Stimulated activated CD8-positive, alpha-beta memory T cell treated with anti-CD3 and anti-CD28 coated beads, Interleukin-12 subunit alpha, Interleukin-12 subunit beta, amount 100 ng/mL, for 24 hours (primary cell): Measurements from ENCODE around the gene TJAP1.
A peak's percentile ranks its signal among the peaks of the same experiment; 100 is the strongest.

Experiments used
- DNase-seq: peaks from one replicate; pipeline ENCODE4 v3.0.0-alpha.2; 2020; ENCODE audit errors: extremely low read depth

Gene TJAP1

DNA sequence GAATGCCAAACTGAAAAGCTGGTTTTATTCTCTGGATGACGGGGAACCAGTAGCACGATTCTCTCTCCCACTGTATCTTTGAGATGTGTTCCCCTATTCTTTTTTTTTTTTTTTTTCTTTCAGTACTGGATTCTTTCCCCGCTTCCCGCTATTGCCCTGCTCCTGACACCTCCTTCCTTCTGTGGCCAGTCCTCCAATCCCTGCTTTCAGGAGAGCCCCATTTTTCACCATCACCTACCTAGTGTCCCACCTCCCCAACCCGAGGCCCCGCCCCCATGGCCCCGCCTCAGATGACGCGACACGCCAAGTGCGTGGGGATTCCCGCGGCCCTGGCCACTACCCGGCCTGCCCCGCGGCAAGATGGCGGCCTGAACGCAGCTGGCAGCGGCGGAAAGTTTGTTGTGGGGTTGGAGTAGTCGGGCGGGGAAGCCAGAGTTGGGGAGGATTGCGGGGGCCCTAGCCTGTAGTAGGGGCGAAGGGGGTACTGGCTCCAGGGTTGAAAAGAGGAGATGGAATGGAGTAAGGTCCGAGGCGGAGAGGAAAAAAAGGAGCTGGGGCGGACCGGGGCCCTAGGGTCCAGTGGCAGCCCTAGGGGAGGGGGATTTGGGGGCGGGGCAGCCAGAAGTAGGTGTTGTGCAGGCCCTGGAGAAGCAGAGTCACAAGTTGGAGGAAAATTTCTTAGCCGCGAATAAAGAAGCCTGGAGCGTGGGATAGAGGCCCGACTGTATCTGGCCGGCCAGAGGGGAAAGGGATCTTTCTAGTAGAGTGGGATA lies at the start of gene TJAP1:
Gene TJAP1, plus strand, starts transcription at position 336 of the 773 bp plus-strand sequence. CDS start 21,432 bp downstream, outside the sequence.
- peak; percentile 93 for DNase-seq

GRCh38 chr6:43428112-43428570 lies 49.2 kb upstream of the TJAP1 start:
- no peak for DNase-seq

DNA sequence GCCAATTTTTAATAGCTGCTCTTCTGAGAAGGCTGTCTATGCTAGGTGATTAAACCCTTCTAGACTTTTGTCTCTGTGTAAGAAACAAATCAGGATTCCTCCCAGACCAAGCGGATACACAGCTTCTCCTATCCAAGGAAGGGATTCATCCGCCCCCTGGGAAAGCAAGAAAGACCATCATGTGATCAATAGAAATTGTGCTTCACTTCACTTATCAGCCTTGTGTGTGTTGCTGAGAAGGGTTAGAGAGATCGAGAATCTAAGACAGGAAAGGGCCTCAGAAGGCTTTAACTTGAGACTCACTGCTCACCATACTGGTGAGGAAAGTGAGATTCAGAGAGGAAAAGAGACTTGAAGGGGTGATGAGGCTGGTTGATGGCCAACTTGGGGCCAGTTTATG lies 48.5 kb upstream of the TJAP1 start:
- DNase-seq: no peak

GRCh38 chr6:43432009-43432945 lies 45.1 kb upstream of the TJAP1 start:
- no peak for DNase-seq

DNA sequence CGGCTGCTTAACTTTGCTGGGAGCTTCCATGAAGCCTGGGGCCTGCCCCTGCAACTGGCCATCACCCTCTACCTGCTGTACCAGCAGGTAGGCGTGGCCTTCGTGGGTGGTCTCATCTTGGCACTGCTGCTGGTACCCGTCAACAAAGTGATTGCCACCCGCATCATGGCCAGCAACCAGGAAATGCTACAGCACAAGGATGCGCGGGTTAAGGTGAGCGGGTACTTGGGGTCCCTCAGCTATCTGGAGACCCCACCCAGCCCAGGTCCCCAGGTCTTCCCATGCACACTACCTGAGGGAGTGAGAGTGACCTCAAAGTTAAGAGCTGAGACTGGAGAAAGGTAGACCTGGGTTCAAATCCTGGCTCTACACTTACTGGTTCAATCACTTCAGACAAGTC lies 44.2 kb upstream of the TJAP1 start:
- DNase-seq: no peak

GRCh38 chr6:43434001-43434840 lies 43.1 kb upstream of the TJAP1 start:
- DNase-seq: no peak

DNA sequence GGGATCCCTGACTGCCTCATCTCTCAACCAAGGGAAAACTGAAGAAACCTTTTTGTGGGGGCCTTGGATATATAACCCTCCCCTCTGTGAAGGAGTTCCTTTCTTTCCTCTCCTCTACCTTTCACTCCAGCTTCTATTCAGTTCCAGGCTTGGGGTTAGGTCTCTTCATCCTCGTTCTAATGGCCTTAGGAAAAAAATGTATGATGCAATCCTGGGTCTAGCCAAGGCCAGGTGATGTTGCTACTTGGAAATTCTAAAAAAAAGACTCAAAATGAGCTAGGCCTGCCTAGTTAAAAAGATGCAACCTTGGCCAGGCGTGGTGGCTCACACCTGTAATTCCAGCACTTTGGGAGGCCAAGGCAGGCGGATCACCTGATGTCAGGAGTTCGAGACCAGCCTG lies 42.4 kb upstream of the TJAP1 start:
- DNase-seq: no peak

DNA sequence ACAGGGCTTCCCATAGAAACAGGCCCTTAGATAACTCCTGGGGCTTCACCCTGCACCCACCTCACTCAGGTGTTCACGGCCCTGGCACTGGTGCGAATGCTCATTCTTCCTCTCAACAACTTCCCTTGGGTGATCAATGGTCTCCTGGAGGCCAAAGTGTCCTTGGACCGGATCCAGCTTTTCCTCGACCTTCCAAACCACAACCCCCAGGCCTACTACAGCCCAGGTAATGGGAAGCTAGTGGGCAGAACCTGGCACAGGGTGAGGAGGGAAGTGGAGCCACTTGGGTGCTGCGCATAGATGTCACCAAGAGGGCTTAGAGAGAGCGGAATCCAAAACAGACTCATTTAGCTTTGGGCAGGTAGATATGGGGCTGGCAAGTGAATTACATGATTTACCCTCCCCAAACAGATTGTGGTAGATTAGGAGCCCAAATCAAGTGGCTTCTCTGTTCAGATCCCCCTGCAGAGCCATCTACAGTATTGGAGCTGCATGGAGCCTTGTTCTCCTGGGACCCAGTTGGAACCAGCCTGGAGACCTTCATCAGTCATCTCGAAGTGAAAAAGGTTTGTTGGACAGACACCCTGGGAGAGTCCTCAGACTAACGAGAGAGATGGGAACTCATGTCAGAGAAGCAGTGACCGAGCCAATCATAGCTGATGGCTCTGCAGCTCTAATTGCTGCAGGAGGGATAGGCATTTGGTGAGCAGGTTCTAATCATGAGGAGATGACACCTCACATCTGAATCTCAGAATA lies 41.5 kb upstream of the TJAP1 start:
- no peak for DNase-seq

- DNase-seq: no peak
Measured at GRCh38 chr6:43436577-43437282, 40.6 kb upstream of the TJAP1 start.

- no peak for DNase-seq
Measured at GRCh38 chr6:43437700-43438099, 39.7 kb upstream of the TJAP1 start.

- DNase-seq: no peak
Measured at GRCh38 chr6:43442935-43443334, 34.4 kb upstream of the TJAP1 start.

GRCh38 chr6:43444036-43444435 lies 33.3 kb upstream of the TJAP1 start:
- no peak for DNase-seq

DNA sequence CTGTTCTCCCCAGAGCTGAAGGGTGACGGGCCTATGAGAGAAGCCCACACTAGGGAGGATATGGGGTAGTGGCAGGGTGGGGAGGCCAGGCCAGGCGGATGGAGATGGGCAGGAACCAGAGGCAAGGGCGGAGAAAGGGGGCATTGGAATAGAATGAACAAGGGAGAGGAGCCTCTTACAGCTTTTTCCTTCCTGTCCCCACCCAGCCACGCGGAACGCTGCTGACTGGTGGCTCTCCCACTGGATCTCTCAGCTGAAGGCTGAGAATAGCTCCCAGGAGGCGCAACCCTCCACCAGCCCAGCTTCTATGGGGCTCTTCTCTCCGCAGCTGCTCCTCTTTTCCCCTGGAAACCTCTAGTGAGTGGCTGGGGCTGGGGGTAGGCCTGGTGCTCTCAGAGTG lies 32.8 kb upstream of the TJAP1 start:
- DNase-seq: no peak

DNA sequence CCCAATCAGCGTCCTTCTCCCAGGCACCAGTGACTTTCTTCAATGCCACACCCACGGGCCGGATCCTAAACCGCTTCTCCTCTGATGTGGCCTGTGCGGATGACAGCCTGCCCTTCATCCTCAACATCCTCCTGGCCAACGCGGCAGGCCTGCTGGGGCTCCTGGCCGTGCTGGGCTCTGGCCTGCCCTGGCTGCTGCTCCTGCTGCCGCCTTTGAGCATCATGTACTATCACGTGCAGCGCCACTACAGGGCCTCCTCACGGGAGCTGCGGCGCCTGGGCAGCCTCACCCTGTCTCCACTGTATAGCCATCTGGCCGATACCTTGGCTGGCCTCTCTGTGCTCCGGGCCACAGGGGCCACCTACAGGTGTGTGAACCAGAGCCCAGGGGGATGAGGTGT lies 31.8 kb upstream of the TJAP1 start:
- no peak for DNase-seq

DNA sequence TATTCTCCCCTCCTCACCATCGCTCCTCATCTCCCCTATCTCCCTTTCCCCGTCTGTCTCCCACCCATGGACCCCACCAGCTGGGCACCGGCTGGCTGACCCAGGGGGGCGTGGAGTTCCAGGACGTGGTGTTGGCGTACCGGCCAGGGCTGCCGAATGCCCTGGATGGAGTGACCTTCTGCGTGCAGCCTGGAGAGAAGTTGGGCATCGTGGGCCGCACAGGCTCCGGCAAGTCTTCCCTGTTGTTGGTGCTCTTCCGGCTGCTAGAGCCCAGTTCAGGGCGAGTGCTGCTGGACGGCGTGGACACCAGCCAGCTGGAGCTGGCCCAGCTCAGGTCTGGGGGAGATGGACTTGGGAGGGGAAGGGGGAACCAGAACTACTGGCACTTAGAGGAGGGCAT lies 29.8 kb upstream of the TJAP1 start:
- no peak for DNase-seq

- no peak for DNase-seq
Measured at GRCh38 chr6:43448916-43449315, 28.5 kb upstream of the TJAP1 start.

GRCh38 chr6:43450699-43451131 lies 26.7 kb upstream of the TJAP1 start:
- DNase-seq: no peak

DNA sequence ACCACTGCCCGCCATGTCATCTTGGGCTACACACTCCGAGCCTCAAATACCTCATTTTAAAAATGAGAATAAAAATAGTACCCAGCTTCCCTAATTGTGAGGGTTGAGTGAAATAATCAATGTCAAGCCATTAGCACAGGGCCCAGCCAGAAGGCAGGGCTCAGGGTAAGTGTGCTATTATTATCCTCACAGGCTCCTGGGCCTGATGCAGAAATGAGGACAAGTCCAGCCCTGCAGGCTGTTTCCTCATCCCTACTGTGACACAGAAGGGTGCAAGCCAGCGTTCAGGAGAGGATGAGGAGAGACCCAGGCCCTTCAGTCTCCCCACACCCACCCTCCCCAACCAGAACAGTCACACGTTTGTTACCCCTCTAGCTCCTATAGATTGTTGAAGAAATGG lies 26.0 kb upstream of the TJAP1 start:
- DNase-seq: no peak

- DNase-seq: no peak
Measured at GRCh38 chr6:43451939-43452338, 25.4 kb upstream of the TJAP1 start.

GRCh38 chr6:43452896-43453295 lies 24.5 kb upstream of the TJAP1 start:
- DNase-seq: no peak
